ENCODE data around the gene TNIK. TPM values are rescaled to one million over a fixed set of nuclear protein-coding genes. Genes with fewer than 3 reads are reported as not detected.

TNIK gene
- total and polyA plus RNA-seq, 2 experiments from 2014 or later = 14.6 to 34.3 TPM

- peaks cover 79% of the 10 kb centered on the region for H3K79me2 ChIP-seq (replicated peaks; ENCODE audit: insufficient read depth)
- DNase-seq (ENCODE audit: low spot score) (no peak), ATAC-seq (no peak)
- 0 out of 2 replicates have a peak, but pooled peaks cover 2% of the 10 kb centered on the region for H3K9me2 ChIP-seq (ENCODE audit: insufficient read depth)
- no peak overlapping the region for H3K4me2 ChIP-seq
- no peak overlapping the region for H2AFZ ChIP-seq
- peaks cover 40% of the 10 kb centered on the region for H3K4me1 ChIP-seq (ENCODE audit: insufficient read depth)
- Mint-ChIP-seq H3K4me3 (no peak overlapping the region), H3K27me3 (ENCODE audit: insufficient read depth, low read depth, poor library complexity) (peaks cover 4% of the 10 kb centered on the region), H3K4me1 (peaks cover 61% of the 10 kb centered on the region), H3K36me3 (ENCODE audit: low read depth) (peaks cover 18% of the 10 kb centered on the region), H3K9me3 (peaks cover 15% of the 10 kb centered on the region), H3K27ac (no peak overlapping the region)
- TF ChIP-seq ZNF462 (CRISPR knock-in tag; IDR thresholded peaks at IDR 0.05) (no peak), EZH2phosphoT487 (IDR thresholded peaks at IDR 0.05; ENCODE audit: unreplicated experiment) (no peak), ZNF114 (CRISPR knock-in tag; IDR thresholded peaks at IDR 0.05) (no peak), ETS1 (IDR thresholded peaks at IDR 0.05) (no peak), STAT1 (IDR thresholded peaks at IDR 0.05; ENCODE audit: unreplicated experiment) (no peak), NANOG (IDR thresholded peaks at IDR 0.05; ENCODE audit: borderline replicate concordance) (no peak), JUNB (IDR thresholded peaks at IDR 0.05; ENCODE audit: unreplicated experiment) (no peak), CREB1 (CRISPR knock-in tag; IDR thresholded peaks at IDR 0.05; ENCODE audit: low read depth) (no peak), CTCF (conservative IDR thresholded peaks at IDR 0.05; ENCODE audit: low read depth in 2 of 2) (no peak), REST (IDR thresholded peaks at IDR 0.05; ENCODE audit: unreplicated experiment) (no peak), POLR2AphosphoS5 (IDR thresholded peaks at IDR 0.05; ENCODE audit: low read depth) (no peak)
- H3F3A ChIP-seq (replicated peaks; ENCODE audit: low read depth) = 0 out of 2 replicates have a peak, but pooled peaks cover 3% of the 10 kb centered on the region
- no peaks in the 10 kb centered on the region for H4K20me1 ChIP-seq (replicated peaks; ENCODE audit: insufficient read depth)
- H3K27me3 ChIP-seq (ENCODE audit: insufficient read depth) = no peaks in the 10 kb centered on the region
- H3K27ac ChIP-seq (ENCODE audit: low read depth) = no peak overlapping the region
- peaks cover 6% of the 10 kb centered on the region; the same call in 1 of the 2 replicates for H3K36me3 ChIP-seq (ENCODE audit: insufficient read depth)
- no peak overlapping the region for H3K4me3 ChIP-seq
Measured at GRCh38 chr3:171389491-171389890, 70.7 kb downstream of the TNIK start.
